Measurements from ENCODE around the gene TRPM4.
A peak's percentile ranks its signal among the peaks of the same experiment; 100 is the strongest.

The TRPM4 gene

GRCh38 chr19:49196527-49197240, 39.1 kb downstream of the TRPM4 start:
- Histone ChIP-seq H3K27me3 (ENCODE audit: insufficient read depth, low read length, poor library complexity) (no peaks in the 10 kb centered on the region), H3K79me2 (ENCODE audit: insufficient read depth, low read length) (no peaks in the 10 kb centered on the region), H3K27ac (ENCODE audit: low read length) (no peak overlapping the region), H3K9ac (ENCODE audit: low read depth, low read length) (no peak overlapping the region), H3K4me2 (ENCODE audit: insufficient read depth, low read length) (no peak overlapping the region), H3K4me3 (ENCODE audit: low read depth in 1 of 2, low read length in 2 of 2) (no peak overlapping the region), H4K20me1 (ENCODE audit: insufficient read depth, low read length) (no peaks in the 10 kb centered on the region), H3K36me3 (ENCODE audit: insufficient read depth, low read length) (no peaks in the 10 kb centered on the region), H3K9me3 (ENCODE audit: insufficient read depth, low read length, severe bottlenecking) (no peaks in the 10 kb centered on the region), H2AFZ (ENCODE audit: low read depth, low read length) (no peak overlapping the region), H3K4me1 (ENCODE audit: insufficient read depth, low read length) (no peaks in the 10 kb centered on the region)
- no peak for ATAC-seq (ENCODE audit: insufficient read depth, low read depth)
- DNase-seq: no peak
- TF ChIP-seq CTCF (IDR thresholded peaks at IDR 0.05; ENCODE audit: borderline replicate concordance, extremely low read depth, low read length, poor library complexity, severe bottlenecking) (no peak), EZH2 (IDR thresholded peaks at IDR 0.05; ENCODE audit: borderline replicate concordance, low read depth, low read length, severe bottlenecking) (no peak)

- no peaks in the 10 kb centered on the region for H3K4me1 ChIP-seq (ENCODE audit: insufficient read depth, low read length)
- H4K20me1 ChIP-seq (ENCODE audit: insufficient read depth, low read length): no peaks in the 10 kb centered on the region
- ATAC-seq (ENCODE audit: insufficient read depth, low read depth) (no peak), DNase-seq (peak; percentile 20)
- TF ChIP-seq EZH2 (IDR thresholded peaks at IDR 0.05; ENCODE audit: borderline replicate concordance, low read depth, low read length, severe bottlenecking) (no peak), CTCF (IDR thresholded peaks at IDR 0.05; ENCODE audit: borderline replicate concordance, extremely low read depth, low read length, poor library complexity, severe bottlenecking) (no peak)
- no peak overlapping the region for H3K27ac ChIP-seq (ENCODE audit: low read length)
- no peak overlapping the region for H3K4me2 ChIP-seq (ENCODE audit: insufficient read depth, low read length)
- no peak overlapping the region for H3K9ac ChIP-seq (ENCODE audit: low read depth, low read length)
- H3K27me3 ChIP-seq (ENCODE audit: insufficient read depth, low read length, poor library complexity): no peaks in the 10 kb centered on the region
- H3K79me2 ChIP-seq (ENCODE audit: insufficient read depth, low read length): no peaks in the 10 kb centered on the region
- H2AFZ ChIP-seq (ENCODE audit: low read depth, low read length): no peak overlapping the region
- H3K9me3 ChIP-seq (ENCODE audit: insufficient read depth, low read length, severe bottlenecking): no peaks in the 10 kb centered on the region
- H3K36me3 ChIP-seq (ENCODE audit: insufficient read depth, low read length): no peaks in the 10 kb centered on the region
- H3K4me3 ChIP-seq (ENCODE audit: low read depth in 1 of 2, low read length in 2 of 2): no peak overlapping the region
These were observed 42.8 kb downstream of the TRPM4 start for GRCh38 chr19:49200238-49200862.

DNA sequence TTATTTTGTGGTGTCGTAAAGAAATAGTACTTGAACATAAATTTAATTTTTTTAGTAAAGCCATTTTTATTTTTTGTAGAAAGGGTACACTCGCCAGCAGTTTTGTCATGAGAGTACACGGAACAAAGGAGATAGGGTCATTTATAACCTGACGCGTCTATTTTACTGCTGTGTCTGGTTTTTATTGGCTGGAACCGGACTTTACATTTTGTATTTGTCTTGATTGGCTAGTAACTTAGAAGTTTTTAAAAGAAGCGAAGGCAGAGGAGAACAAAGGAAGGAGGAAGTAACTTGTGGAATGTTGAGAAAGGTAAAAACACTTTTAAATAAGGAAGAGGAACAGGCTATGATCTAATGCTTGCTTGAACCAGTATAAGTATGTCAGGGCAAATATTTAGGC, 43.5 kb downstream of the TRPM4 start:
- no peak for ATAC-seq (ENCODE audit: insufficient read depth, low read depth)
- DNase-seq: no peak
- Histone ChIP-seq H3K9me3 (ENCODE audit: insufficient read depth, low read length, severe bottlenecking) (no peaks in the 10 kb centered on the region), H2AFZ (ENCODE audit: low read depth, low read length) (no peak overlapping the region), H3K27me3 (ENCODE audit: insufficient read depth, low read length, poor library complexity) (no peaks in the 10 kb centered on the region), H3K79me2 (ENCODE audit: insufficient read depth, low read length) (no peaks in the 10 kb centered on the region), H3K9ac (ENCODE audit: low read depth, low read length) (no peak overlapping the region), H4K20me1 (ENCODE audit: insufficient read depth, low read length) (no peaks in the 10 kb centered on the region), H3K27ac (ENCODE audit: low read length) (no peak overlapping the region), H3K4me3 (ENCODE audit: low read depth in 1 of 2, low read length in 2 of 2) (no peak overlapping the region), H3K36me3 (ENCODE audit: insufficient read depth, low read length) (no peaks in the 10 kb centered on the region), H3K4me2 (ENCODE audit: insufficient read depth, low read length) (no peak overlapping the region), H3K4me1 (ENCODE audit: insufficient read depth, low read length) (no peaks in the 10 kb centered on the region)
- TF ChIP-seq CTCF (IDR thresholded peaks at IDR 0.05; ENCODE audit: borderline replicate concordance, extremely low read depth, low read length, poor library complexity, severe bottlenecking) (no peak), EZH2 (IDR thresholded peaks at IDR 0.05; ENCODE audit: borderline replicate concordance, low read depth, low read length, severe bottlenecking) (no peak)

All from DND-41 (cell line).